GM18951 (cell line): ENCODE data around the gene CIDEC.

Experiments
- POLR2A ChIP-seq: IDR thresholded peaks from 4 replicates; pipeline ENCODE4 v1.6.1; 2011; ENCODE audit warnings: mild to moderate bottlenecking; ENCODE audit not compliant: insufficient read length, insufficient read depth; ENCODE audit errors: extremely low read depth
- in situ Hi-C: fragments of 300-500 bp; cut with MboI; formaldehyde crosslinking; loops from one replicate; pipeline ENCODE4 v1.12.0; 2022; ENCODE audit warnings: low sequenced_read_pairs, mixed read lengths, inconsistent platforms; ENCODE audit not compliant: unreplicated experiment

The CIDEC gene

DNA sequence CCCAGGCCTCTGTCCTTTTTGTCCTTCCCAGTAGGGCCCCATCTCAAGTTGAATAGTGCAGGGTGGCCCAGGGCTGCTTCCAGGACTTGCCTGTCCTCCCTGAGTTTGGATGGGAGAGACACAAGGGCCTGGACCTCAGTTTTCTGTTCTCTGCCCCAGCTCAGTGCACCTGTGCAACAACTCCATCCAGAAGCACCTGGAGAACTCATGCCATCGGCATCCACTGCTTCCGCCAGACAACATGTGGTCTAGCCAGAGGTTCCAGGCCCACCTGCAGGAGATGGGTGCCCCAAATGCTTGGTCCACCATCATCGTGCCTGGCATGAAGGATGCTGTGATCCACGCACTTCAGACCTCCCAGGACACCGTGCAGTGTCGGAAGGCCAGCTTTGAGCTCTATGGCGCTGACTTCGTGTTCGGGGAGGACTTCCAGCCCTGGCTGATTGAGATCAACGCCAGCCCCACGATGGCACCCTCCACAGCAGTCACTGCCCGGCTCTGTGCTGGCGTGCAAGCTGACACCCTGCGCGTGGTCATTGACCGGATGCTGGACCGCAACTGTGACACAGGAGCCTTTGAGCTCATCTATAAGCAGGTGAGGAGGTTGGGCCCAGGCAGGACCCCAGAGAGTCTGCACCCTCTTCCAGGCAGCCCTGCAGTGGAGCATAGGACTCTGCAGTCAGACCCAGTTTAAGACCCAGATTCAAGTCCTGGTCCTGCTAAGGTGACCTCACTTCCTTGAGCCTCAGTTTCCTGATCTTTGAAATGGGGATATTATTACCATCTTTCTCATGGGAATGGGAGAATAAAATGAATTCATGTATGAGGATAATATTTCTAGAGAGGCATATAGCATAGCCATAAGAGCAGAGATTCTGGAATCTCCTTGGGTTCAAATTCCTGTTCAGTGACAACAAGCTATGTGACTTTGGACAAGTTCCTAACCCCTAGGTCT, 51.0 kb downstream of the CIDEC start:
- no peak for TF ChIP-seq POLR2A
- in situ Hi-C loops = no loop called here

GRCh38 chr3:9826815-9827573, 53.1 kb downstream of the CIDEC start:
- in situ Hi-C loops = no loop called here
- TF ChIP-seq POLR2A = no peak

DNA sequence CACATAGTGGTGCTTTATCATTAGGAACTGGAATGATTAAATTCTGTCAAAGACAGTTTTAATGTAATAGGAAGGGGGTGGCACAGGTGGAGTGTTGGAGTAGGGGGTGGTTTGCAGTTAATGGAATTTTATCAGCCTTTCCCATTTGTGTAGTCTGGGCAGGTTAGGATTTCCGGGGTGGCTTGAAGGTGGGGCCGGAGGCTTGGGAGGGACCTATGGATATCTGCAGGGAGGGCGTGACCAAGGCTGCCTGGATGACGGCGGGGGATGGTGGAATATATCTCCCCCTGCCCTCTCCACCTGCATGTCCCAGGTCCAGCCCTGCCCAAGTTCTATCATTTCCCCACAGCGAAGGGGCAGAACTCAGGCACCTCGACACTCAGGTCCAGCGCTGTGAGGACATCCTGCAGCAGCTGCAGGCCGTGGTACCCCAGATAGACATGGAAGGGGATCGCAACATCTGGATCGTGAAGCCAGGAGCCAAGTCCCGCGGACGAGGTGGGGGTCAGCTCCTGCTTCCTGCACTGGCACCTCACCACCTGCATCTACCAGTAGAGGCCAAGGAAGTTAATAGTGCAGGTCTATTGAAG, 54.5 kb downstream of the CIDEC start:
- no peak for TF ChIP-seq POLR2A
- in situ Hi-C loops = no loop called here

DNA sequence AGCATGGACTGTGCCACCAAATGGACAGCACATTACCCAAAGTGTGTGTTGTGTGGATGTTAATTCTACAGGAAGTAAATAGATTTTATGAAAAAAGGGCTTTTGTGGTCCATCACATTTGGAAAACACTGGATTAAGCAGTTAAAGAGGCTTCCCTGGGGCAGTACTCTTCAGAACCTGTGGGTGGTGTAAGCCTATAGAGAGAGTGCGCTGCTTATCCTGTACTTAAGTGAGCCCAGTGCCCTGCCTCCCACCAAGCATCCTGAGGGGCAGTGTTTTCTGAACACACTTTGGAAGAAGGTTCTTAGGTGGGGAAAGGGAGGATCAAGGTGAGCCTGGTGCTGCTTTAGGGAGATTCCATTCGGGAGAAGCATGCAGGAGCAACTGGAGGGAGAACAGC, 59.1 kb downstream of the CIDEC start:
- in situ Hi-C loops = no loop called here
- TF ChIP-seq POLR2A = no peak

DNA sequence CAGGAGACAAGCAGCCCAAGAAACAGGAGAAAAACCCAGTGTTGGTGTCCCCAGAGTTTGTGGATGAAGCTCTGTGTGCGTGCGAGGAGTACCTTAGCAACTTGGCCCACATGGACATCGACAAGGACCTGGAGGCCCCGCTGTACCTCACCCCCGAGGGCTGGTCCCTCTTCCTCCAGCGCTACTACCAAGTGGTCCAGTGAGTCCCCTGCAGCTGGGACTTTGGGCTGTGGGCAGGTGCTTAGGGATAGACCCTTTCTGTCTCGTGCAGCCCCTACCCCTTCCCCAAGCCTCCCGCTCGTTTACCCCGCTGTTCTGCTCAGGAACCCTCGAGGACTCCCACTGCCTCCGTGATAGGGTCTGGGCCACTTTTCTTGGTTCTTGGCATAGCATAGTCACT, 59.5 kb downstream of the CIDEC start:
- in situ Hi-C loops = no loop called here
- TF ChIP-seq POLR2A = no peak

GRCh38 chr3:9818666-9819335, 61.3 kb downstream of the CIDEC start:
- in situ Hi-C loops = no loop called here
- TF ChIP-seq POLR2A = no peak

GRCh38 chr3:9817436-9817835, 62.6 kb downstream of the CIDEC start:
- in situ Hi-C loops = no loop called here
- TF ChIP-seq POLR2A = no peak
